ENCODE data around the gene HSPA1L.

The HSPA1L gene

DNA sequence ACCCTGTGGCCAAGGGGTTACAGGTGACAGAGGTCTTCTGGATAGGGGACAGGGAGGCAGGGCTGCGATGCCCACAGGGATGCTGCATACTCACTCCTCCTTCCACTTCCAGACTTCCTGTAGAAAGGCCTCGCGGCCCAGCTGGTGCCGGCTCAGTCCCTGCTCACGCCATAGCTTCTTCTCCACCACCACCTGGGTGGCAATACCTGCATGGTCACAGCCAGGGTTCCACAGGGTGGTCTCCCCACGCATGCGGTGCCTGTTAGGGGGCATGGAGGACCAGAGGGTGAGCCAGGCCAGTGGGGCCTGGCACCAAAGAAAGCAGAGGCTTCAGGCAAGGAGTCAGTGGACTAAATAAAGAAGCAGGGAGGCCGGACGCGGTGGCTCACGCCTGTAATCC lies 29.6 kb downstream of the HSPA1L start:
- Histone ChIP-seq H3K27me3 (ENCODE audit: insufficient read depth, low read length) (no peaks in the 10 kb centered on the region), H3K4me1 (ENCODE audit: insufficient read depth, low read length, severe bottlenecking) (peaks cover 10% of the 10 kb centered on the region), H3F3A (ENCODE audit: insufficient read depth, low read length) (no peaks in the 10 kb centered on the region), H3K9me2 (ENCODE audit: low read depth, low read length) (no peaks in the 10 kb centered on the region), H4K20me1 (ENCODE audit: insufficient read depth, low read length) (no peaks in the 10 kb centered on the region), H2AFZ (ENCODE audit: low read length) (no peak overlapping the region), H3K9ac (ENCODE audit: low read length) (no peak overlapping the region), H3K36me3 (ENCODE audit: insufficient read depth, low read length) (peaks cover 90% of the 10 kb centered on the region), H3K4me3 (ENCODE audit: low read depth, low read length, poor library complexity, severe bottlenecking) (no peak overlapping the region), H3K79me2 (ENCODE audit: insufficient read depth, low read length) (no peaks in the 10 kb centered on the region; the same call in 1 of the 2 replicates), H3K9me3 (ENCODE audit: low read length) (no peaks in the 10 kb centered on the region), H3K27ac (ENCODE audit: low read depth, low read length, poor library complexity, severe bottlenecking) (no peak overlapping the region), H3K4me2 (ENCODE audit: low read length) (no peak overlapping the region)
- TF ChIP-seq CTCF (IDR thresholded peaks at IDR 0.05; ENCODE audit: low read length) (no peak), EZH2 (IDR thresholded peaks at IDR 0.05; ENCODE audit: borderline replicate concordance, low read length) (no peak)

GRCh38 chr6:31784098-31784925 lies 30.8 kb downstream of the HSPA1L start:
- Histone ChIP-seq H3K9me3 (ENCODE audit: low read length) (no peaks in the 10 kb centered on the region), H3K4me2 (ENCODE audit: low read length) (no peak overlapping the region), H4K20me1 (ENCODE audit: insufficient read depth, low read length) (no peaks in the 10 kb centered on the region), H3K27ac (ENCODE audit: low read depth, low read length, poor library complexity, severe bottlenecking) (no peak overlapping the region), H2AFZ (ENCODE audit: low read length) (no peak overlapping the region), H3K4me1 (ENCODE audit: insufficient read depth, low read length, severe bottlenecking) (peaks cover 4% of the 10 kb centered on the region), H3K4me3 (ENCODE audit: low read depth, low read length, poor library complexity, severe bottlenecking) (no peak overlapping the region), H3F3A (ENCODE audit: insufficient read depth, low read length) (no peaks in the 10 kb centered on the region), H3K79me2 (ENCODE audit: insufficient read depth, low read length) (no peaks in the 10 kb centered on the region; the same call in 1 of the 2 replicates), H3K9ac (ENCODE audit: low read length) (no peak overlapping the region), H3K27me3 (ENCODE audit: insufficient read depth, low read length) (no peaks in the 10 kb centered on the region), H3K9me2 (ENCODE audit: low read depth, low read length) (no peaks in the 10 kb centered on the region), H3K36me3 (ENCODE audit: insufficient read depth, low read length) (peaks cover 94% of the 10 kb centered on the region)
- TF ChIP-seq CTCF (IDR thresholded peaks at IDR 0.05; ENCODE audit: low read length), result no peak
- no peak for TF ChIP-seq EZH2 (IDR thresholded peaks at IDR 0.05; ENCODE audit: borderline replicate concordance, low read length)

DNA sequence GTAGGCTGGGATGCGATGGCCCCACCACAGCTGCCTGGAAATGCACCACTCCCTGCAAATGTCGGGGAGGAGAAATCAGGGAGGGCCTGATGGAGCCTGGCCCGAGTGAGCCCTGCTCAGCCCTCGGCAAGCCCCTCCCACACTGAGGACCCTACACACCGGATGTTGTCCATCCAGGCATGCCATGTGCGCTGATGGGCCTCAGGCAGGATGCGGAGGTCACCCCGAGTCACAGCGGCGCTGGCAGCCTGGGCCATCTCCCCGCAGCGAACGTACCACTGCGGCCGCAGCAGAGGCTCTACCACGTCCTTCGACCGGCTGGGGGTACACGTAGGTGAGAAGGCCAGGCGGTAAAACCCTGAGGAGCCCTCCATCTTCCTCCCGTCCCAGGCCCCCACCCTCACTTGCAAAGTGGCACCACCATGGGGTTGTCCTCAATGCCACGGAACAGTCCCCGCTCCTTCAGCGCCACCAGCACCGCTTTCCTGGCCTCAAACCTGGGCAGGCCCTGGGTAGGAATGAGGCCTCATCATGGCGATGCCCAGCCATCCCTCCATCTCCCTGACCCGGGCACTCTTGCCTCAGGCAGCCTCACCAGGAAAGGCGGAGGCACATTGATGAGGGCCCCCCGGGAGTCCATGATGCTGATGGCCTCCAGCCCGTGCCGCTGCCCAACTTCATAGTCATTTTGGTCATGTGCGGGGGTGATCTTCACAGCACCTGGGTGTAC lies 32.8 kb downstream of the HSPA1L start:
- Histone ChIP-seq H2AFZ (ENCODE audit: low read length) (no peak overlapping the region), H3K36me3 (ENCODE audit: insufficient read depth, low read length) (peaks cover 96% of the 10 kb centered on the region), H3K9ac (ENCODE audit: low read length) (no peak overlapping the region), H3K9me2 (ENCODE audit: low read depth, low read length) (no peaks in the 10 kb centered on the region), H3K9me3 (ENCODE audit: low read length) (no peaks in the 10 kb centered on the region), H3K27me3 (ENCODE audit: insufficient read depth, low read length) (no peaks in the 10 kb centered on the region), H3K4me1 (ENCODE audit: insufficient read depth, low read length, severe bottlenecking) (peaks cover 3% of the 10 kb centered on the region), H4K20me1 (ENCODE audit: insufficient read depth, low read length) (no peaks in the 10 kb centered on the region), H3K4me2 (ENCODE audit: low read length) (no peak overlapping the region), H3K27ac (ENCODE audit: low read depth, low read length, poor library complexity, severe bottlenecking) (no peak overlapping the region), H3K79me2 (ENCODE audit: insufficient read depth, low read length) (no peaks in the 10 kb centered on the region), H3K4me3 (ENCODE audit: low read depth, low read length, poor library complexity, severe bottlenecking) (no peak overlapping the region), H3F3A (ENCODE audit: insufficient read depth, low read length) (no peaks in the 10 kb centered on the region)
- TF ChIP-seq CTCF (IDR thresholded peaks at IDR 0.05; ENCODE audit: low read length) (no peak), EZH2 (IDR thresholded peaks at IDR 0.05; ENCODE audit: borderline replicate concordance, low read length) (no peak)
